OCI-M2 (cell line): Measurements from ENCODE around the gene MBNL2.

Source experiments
- DNase-seq: peaks from one replicate; lab custom pipeline; 2025; ENCODE audit not compliant: unreplicated experiment; lab: John Stamatoyannopoulos, UW

The MBNL2 gene

DNA sequence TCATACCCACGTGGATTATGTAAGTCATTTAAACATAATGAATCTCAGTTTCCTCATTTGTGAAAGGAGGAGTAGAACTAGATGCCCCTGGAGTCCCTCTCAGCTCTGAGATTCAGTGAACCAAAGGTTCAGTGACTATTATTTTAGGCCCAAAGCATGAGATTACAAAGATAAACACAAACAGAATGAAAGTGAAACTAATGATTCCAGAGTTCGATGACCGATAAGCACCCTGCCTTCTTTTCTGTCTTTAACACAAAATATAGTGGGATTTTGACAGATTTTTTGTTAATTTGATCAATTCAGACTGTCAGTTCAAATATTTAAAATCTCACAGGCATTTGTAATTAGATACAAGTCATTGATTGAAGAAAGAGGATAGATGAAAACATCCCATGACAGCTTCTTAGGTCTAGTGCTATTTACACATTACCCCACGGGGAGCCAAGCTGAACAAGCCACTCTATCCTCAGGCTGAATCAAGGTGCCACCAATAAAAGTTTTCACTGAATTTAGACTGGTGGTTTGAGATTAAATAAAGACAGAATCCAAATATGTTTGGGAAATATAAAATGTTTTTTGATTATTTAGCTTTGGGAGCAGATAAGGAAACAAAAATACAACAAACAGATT lies 147.2 kb downstream of the MBNL2 start:
- no peak for DNase-seq

GRCh38 chr13:97371486-97372109 lies 149.5 kb downstream of the MBNL2 start:
- DNase-seq = no peak

GRCh38 chr13:97372936-97373335 lies 150.8 kb downstream of the MBNL2 start:
- DNase-seq = no peak

DNA sequence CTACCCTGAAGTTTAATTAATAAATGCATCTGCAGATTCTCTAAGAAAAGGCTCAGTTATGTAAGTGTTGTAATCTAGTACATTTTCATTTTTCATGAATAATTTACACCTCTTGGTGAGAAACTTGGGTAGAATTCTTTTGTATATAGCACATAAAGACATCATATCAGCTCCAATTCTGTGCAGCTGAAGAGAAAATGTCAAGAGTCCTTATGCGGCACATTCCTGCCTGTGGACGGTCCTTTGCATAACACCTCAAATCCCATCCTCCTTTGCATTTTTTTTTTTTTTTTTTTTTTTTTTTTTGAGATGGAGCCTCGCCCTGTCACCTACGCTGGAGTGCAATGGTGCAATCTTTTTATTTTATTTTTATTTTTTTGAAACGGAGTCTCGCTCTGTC lies 151.7 kb downstream of the MBNL2 start:
- no peak for DNase-seq

- no peak for DNase-seq
These were observed 154.8 kb downstream of the MBNL2 start for GRCh38 chr13:97376981-97377380.

- no peak for DNase-seq
These were observed 157.3 kb downstream of the MBNL2 start for GRCh38 chr13:97379386-97379785.

DNA sequence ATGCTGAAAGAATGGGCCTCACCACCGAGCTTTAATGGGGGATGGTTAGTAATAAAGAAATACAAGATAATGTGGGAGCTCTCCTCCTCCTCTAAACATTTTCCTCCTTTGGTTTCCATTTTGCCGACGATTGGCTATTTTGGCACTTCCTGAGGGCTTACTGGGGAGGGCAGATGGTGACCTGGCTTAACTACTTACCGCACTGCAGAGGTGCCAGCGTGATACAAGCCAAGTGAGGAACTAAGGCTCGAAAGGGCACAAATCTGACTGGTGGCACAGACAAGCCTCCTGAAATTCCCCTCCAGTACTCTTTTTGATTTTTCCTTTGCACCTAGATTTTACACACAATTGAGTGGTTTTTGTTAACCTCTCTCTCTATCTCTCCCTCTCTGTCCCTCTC lies 158.6 kb downstream of the MBNL2 start:
- DNase-seq = no peak

DNA sequence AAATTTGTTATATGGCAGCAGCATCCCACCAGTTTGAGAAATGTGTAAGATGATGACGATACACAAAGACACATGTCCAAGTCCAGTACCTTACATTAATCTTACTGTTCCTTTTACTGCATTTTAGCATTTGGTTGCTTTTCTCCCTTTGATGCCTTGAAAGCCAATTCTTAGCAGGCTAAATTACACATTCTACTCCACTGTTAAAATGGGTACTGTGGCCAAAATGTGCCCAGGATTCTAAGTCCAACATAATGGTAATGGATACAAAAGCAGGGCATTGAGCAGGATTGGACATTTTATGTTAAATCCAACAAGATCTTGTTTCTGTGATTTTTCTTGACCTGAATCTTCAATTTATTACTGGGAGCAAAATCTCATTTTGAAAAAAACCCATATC lies 159.1 kb downstream of the MBNL2 start:
- no peak for DNase-seq

- DNase-seq = no peak
These were observed 160.1 kb downstream of the MBNL2 start for GRCh38 chr13:97382276-97382675.

DNA sequence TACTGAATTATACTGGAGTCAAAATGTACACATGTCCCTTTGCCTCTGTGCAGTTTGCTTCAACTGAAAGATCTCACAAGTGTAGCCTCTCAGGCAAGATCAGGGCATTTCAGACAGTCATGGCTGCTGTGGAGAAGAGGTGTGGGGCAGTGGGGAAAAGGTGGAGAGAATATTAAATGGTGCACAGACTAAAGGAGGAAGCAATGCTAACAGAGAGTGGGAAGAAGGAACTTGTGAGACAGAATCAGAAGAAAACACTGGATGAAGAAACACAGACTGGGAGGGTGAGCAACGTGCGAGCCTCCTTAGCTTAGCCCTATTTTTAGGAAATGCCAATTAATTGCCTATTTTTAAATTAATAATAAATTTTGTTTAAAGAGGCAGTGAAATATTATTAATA lies 162.2 kb downstream of the MBNL2 start:
- DNase-seq = no peak

DNA sequence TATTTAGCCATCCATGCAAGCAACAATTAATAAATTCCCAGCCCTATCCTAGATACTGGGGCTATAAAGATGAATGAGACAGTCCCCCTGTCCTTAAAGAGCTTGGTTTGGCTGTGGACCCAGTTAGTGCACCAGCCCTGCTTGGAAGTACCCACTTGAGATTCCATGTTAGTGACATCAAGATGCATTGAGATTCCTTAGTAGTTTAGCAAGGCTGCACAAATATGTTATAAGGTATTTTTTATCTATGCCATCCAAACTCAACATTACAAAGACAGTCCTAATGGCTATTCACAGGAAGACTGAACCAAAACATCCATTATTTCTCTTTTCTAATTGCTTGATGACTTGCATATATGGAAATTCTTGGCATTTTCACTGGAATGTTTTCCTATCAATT lies 163.0 kb downstream of the MBNL2 start:
- no peak for DNase-seq

DNA sequence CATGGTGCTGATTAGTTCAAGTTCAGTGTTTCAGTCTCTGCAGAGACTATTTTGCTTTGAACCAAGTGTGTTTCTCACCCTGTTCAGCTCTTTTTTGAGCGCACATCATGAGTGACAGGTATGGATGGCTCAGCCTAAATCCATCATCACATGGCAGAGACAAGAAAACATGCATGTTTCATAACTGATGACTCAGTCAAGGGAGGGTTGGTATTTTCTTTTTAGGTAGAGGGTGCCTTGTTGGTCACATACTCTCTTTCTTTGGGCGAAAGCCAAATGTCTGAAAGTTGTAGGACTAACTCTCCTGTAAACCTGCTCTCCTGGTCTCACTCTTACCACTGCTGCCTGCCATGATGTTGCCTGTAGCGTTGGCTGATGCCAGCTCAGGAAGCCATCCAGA lies 163.7 kb downstream of the MBNL2 start:
- no peak for DNase-seq

DNA sequence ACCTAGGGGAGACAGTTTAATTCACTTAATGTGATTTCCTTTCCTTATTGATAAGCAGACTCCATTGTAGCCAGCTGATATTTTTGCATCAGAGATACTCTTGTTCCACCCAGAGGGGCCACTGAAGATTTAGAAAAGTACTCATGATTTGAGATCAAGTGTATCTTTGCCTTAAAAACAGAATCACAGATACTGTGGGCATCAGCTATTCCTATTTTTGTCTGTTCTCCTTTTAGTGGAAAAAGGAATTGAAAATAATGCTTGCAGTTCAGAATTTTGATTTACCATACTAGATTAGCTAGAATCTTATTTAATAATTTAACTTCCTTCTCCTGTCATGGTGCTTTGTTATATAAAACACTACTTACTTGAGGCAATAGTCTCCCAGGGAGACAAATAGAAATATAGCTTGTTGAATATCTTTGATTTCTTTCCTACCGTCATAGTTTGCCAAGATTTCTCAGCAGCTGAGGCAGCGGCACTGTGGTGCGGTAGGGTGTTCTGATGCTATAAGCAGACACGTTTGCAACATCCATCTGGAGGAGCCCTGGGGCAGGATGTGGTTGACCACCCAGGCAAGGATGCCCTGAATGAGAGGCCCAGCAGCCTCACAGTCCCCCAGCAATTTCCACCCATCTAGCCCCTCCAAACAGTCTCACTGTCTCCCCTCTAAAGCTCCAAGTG lies 164.8 kb downstream of the MBNL2 start:
- DNase-seq = no peak

GRCh38 chr13:97387485-97387839 lies 165.3 kb downstream of the MBNL2 start:
- no peak for DNase-seq

DNA sequence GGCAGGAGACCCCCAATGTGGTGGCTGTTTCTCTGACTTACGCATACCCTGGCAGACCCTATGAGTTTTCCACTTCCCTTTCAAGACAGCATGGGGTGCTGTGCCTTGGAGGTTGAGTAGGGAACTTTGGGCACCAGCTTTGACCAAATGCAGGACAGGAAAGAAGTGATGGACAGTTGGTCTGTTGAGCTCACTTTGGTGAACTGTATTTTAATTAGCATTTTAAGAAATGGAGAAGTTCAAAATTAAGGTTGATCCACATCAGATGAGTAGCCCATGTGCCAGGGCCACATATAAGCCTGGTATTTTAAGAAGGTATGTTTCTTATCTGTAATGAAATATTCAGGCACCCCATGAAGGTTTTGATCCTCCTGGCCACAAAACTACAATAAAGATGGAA lies 165.8 kb downstream of the MBNL2 start:
- no peak for DNase-seq

DNA sequence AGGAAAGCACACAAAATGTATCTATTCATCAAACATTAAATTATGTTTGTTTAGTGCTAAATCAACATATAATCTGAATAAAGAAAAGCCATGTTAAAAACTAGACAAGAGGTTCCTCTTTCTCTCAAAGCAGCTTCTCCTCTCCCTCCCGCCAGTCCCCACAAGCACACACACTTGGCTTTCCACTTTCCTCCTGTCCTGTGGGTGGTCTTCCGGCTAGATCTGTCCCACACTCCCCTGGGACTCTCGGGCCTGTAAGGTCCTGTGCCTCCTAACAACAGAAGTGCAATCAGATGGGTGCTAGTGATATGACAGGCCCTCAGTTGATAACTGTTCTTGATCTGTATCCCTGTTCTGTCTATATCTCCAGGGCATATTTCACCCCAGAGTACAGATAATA lies 166.2 kb downstream of the MBNL2 start:
- no peak for DNase-seq

DNA sequence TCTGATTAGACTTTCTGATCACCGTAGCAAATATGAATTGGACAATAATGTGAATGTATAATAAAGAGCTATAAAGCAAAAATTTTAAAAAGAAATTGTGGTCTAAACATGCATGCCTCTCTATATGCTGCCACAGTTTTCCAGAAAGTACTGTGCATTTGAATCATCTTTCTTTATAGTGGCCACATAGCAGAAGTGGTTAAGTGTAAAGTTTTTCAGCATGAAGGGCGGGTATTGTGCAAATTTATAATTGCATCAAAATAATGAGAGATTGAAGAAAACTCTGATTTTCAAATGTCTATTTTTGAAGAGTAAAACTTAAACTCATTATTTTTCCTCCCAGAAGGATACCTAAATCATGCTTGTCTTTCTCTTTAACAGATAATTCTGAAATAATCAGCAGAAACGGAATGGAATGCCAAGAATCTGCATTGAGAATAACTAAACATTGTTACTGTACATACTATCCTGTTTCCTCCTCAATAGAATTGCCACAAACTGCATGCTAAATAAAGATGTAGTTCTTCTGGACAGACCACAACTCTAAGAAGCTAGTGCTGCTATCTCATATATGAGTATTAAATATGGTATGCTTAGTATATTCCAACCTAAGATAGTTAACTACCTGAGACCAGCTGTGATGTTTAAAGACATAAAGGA lies 168.9 kb downstream of the MBNL2 start:
- no peak for DNase-seq

DNA sequence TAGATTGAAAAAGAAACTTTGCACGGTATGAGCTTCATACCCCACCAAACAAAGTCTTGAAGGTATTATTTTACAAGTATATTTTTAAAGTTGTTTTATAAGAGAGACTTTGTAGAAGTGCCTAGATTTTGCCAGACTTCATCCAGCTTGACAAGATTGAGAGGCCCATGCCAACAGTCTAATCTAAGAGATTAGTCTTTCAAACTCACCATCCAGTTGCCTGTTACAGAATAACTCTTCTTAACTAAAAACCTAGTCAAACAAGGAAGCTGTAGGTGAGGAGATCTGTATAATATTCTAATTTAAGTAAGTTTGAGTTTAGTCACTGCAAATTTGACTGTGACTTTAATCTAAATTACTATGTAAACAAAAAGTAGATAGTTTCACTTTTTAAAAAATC lies 169.9 kb downstream of the MBNL2 start:
- no peak for DNase-seq

- DNase-seq = no peak
These were observed 172.4 kb downstream of the MBNL2 start for GRCh38 chr13:97394542-97394941.

GRCh38 chr13:97395447-97396136 lies 173.5 kb downstream of the MBNL2 start:
- DNase-seq = no peak

GRCh38 chr13:97397267-97397666 lies 175.1 kb downstream of the MBNL2 start:
- DNase-seq = no peak

GRCh38 chr13:97401421-97401820 lies 179.3 kb downstream of the MBNL2 start:
- no peak for DNase-seq
